NCI-H187 treated with DMSO at 0.1 percent for 48 hours (cell line): ENCODE measurements around the gene DUOX1.

Experiments
- DNase-seq: peaks from one replicate; lab custom pipeline; 2025; lab: John Stamatoyannopoulos, UW

DUOX1 gene

GRCh38 chr15:45106002-45106790 lies 23.6 kb upstream of the DUOX1 start:
- no peak for DNase-seq

GRCh38 chr15:45107941-45108630 lies 21.7 kb upstream of the DUOX1 start:
- DNase-seq, result no peak

- no peak for DNase-seq
Measured at GRCh38 chr15:45110256-45110820, 19.5 kb upstream of the DUOX1 start.

- DNase-seq, result no peak
Measured at GRCh38 chr15:45111390-45112142, 18.2 kb upstream of the DUOX1 start.

- no peak for DNase-seq
Measured at GRCh38 chr15:45112143-45112590, 17.6 kb upstream of the DUOX1 start.

GRCh38 chr15:45112591-45113379 lies 17.0 kb upstream of the DUOX1 start:
- no peak for DNase-seq

- DNase-seq, result no peak
Measured at GRCh38 chr15:45113380-45113990, 16.3 kb upstream of the DUOX1 start.

- no peak for DNase-seq
Measured at GRCh38 chr15:45114076-45114750, 15.6 kb upstream of the DUOX1 start, which contains the start of the genes DUOX2 and DUOXA2. Gene DUOX2, minus strand, starts transcription at chr15:45114172. Its CDS starts 761 bp downstream, at chr15:45113411. Gene DUOXA2, plus strand, starts transcription at chr15:45114326. Its CDS starts 280 bp downstream, at chr15:45114606.

- DNase-seq, result no peak
Measured at GRCh38 chr15:45114751-45115085, 15.1 kb upstream of the DUOX1 start.

- no peak for DNase-seq
Measured at GRCh38 chr15:45115312-45115820, 14.4 kb upstream of the DUOX1 start.

GRCh38 chr15:45116006-45116481 lies 13.8 kb upstream of the DUOX1 start:
- DNase-seq, result no peak

- DNase-seq, result no peak
Measured at GRCh38 chr15:45116482-45117307, 13.1 kb upstream of the DUOX1 start.

GRCh38 chr15:45117308-45118130 lies 12.3 kb upstream of the DUOX1 start:
- no peak for DNase-seq

GRCh38 chr15:45118131-45118588 lies 11.6 kb upstream of the DUOX1 start:
- DNase-seq, result peak; percentile 54

- no peak for DNase-seq
Measured at GRCh38 chr15:45118996-45119395, 10.8 kb upstream of the DUOX1 start.

- DNase-seq, result no peak
Measured at GRCh38 chr15:45120081-45120972, 9.5 kb upstream of the DUOX1 start.

GRCh38 chr15:45121020-45121419 lies 8.8 kb upstream of the DUOX1 start:
- no peak for DNase-seq
